ENCODE results near the gene USE1.
"Not testable (repeated sequence)": the region's sequence is repeated elsewhere in the genome, so short reads cannot be mapped to it uniquely, and the experiment has no call there.

The USE1 gene

DNA sequence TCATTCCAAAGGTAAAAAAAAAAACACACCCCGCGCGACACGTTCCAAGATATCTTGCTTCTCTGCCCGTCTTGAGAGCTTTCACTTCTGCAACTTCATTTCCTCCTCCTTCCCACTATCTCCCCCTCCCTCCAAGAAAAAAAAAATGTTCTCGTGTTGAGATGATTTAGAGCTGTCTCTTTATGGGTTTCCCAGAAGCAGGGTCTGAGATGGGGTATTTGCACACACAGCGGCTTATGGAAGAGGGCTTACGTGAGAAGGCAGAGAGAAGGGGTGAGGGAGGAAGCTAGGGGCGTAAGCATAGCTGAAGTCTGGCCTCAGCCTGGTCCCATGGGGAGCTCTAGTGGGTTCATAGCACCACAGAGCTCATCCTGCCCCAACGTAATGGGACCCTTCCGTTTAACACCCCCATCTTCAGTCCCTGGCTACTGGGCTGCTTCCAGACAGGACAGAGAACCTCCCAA, 31.3 kb upstream of the USE1 start:
- Histone ChIP-seq H3K23ac (ENCODE audit: low read length) (no peak overlapping the region), H3K79me2 (ENCODE audit: control insufficient read depth, insufficient read depth, low read length, poor library complexity) (no peaks in the 10 kb centered on the region), H3K4ac (ENCODE audit: low read depth, low read length) (no peak overlapping the region), H3K18ac (ENCODE audit: low read length) (no peak overlapping the region), H4K91ac (ENCODE audit: low read depth, low read length) (no peak overlapping the region), H3K9ac (ENCODE audit: low read length) (no peak overlapping the region), H4K12ac (ENCODE audit: low read depth, low read length) (no peak overlapping the region), H3K4me2 (ENCODE audit: low read length) (no peak overlapping the region), H3K36me3 (ENCODE audit: control insufficient read depth in 1 of 2, insufficient read depth in 2 of 2, low read length in 2 of 2) (peaks cover 55 to 68% of the 10 kb centered on the region in 2 experiments), H2AFZ (ENCODE audit: insufficient read depth, low read length, poor library complexity) (no peak overlapping the region), H4K8ac (ENCODE audit: low read depth, low read length) (no peak overlapping the region), H2BK5ac (ENCODE audit: low read depth, low read length, poor library complexity) (no peak overlapping the region), H2BK120ac (ENCODE audit: insufficient read depth, low read length, poor library complexity) (no peak overlapping the region), H3K79me1 (ENCODE audit: low read length) (no peaks in the 10 kb centered on the region), H2BK12ac (ENCODE audit: low read length) (no peak overlapping the region), H3K14ac (ENCODE audit: low read length) (no peak overlapping the region), H3K9me3 (ENCODE audit: insufficient read depth, low read depth, low read length) (no peaks in the 10 kb centered on the region), H2AK5ac (ENCODE audit: low read length) (no peak overlapping the region), H3K27me3 (ENCODE audit: insufficient read depth, low read length) (no peaks in the 10 kb centered on the region), H3K27ac (ENCODE audit: low read depth, low read length) (no peak overlapping the region), H3K4me3 (ENCODE audit: low read depth, low read length) (no peak overlapping the region), H3K4me1 (ENCODE audit: control insufficient read depth in 1 of 2, insufficient read depth in 2 of 2, low read length in 2 of 2) (no peaks in the 10 kb centered on the region)
- WGBS (ENCODE audit: extremely low coverage, insufficient coverage, insufficient read length) = no CpG with 5 or more reads among the region's 11 CpGs
- DNase-seq = no peak

DNA sequence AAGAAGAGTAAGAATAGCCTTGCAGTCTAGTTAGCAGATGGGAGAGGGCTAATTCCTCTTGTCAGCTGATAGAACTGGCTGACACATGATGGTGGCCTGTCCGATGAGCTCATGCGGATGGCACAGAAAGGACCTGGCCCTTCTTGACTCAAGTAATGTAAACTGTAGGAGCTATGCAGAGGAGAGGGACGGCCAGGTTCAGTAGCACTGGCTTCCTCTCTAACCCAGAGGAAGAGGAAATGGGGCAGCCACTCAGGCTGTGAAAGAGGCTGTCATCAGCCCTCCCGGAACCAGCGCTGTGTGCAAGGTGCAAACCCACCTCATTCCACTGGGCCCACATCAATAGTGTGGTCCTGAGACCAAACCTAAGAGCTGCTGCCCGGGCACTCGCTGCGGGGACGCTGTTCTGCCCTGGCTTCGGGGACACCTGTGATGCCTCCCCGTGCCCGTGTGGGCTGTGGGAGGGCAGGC, 30.8 kb upstream of the USE1 start:
- no peaks in the 10 kb centered on the region for H3K9me3 ChIP-seq (ENCODE audit: insufficient read depth, low read depth, low read length)
- H3K4me2 ChIP-seq (ENCODE audit: low read length) = no peak overlapping the region
- no peak overlapping the region for H2BK12ac ChIP-seq (ENCODE audit: low read length)
- no peak overlapping the region for H3K4ac ChIP-seq (ENCODE audit: low read depth, low read length)
- H3K79me1 ChIP-seq (ENCODE audit: low read length) = no peaks in the 10 kb centered on the region
- H3K14ac ChIP-seq (ENCODE audit: low read length) = no peak overlapping the region
- no peak overlapping the region for H3K23ac ChIP-seq (ENCODE audit: low read length)
- H2BK5ac ChIP-seq (ENCODE audit: low read depth, low read length, poor library complexity) = no peak overlapping the region
- H3K9ac ChIP-seq (ENCODE audit: low read length) = no peak overlapping the region
- no peaks in the 10 kb centered on the region for H3K4me1 ChIP-seq (ENCODE audit: control insufficient read depth in 1 of 2, insufficient read depth in 2 of 2, low read length in 2 of 2)
- peak in 1 of 2 donors; percentile 33 for DNase-seq
- no peak overlapping the region for H2AK5ac ChIP-seq (ENCODE audit: low read length)
- no peak overlapping the region for H4K91ac ChIP-seq (ENCODE audit: low read depth, low read length)
- no peak overlapping the region for H3K27ac ChIP-seq (ENCODE audit: low read depth, low read length)
- no peak overlapping the region for H2AFZ ChIP-seq (ENCODE audit: insufficient read depth, low read length, poor library complexity)
- H3K4me3 ChIP-seq (ENCODE audit: low read depth, low read length) = no peak overlapping the region
- H4K8ac ChIP-seq (ENCODE audit: low read depth, low read length) = no peak overlapping the region
- WGBS (ENCODE audit: extremely low coverage, insufficient coverage, insufficient read length) = no CpG with 5 or more reads among the region's 12 CpGs
- H2BK120ac ChIP-seq (ENCODE audit: insufficient read depth, low read length, poor library complexity) = no peak overlapping the region
- H4K12ac ChIP-seq (ENCODE audit: low read depth, low read length) = no peak overlapping the region
- H3K27me3 ChIP-seq (ENCODE audit: insufficient read depth, low read length) = no peaks in the 10 kb centered on the region
- no peaks in the 10 kb centered on the region for H3K79me2 ChIP-seq (ENCODE audit: control insufficient read depth, insufficient read depth, low read length, poor library complexity)
- no peak overlapping the region for H3K18ac ChIP-seq (ENCODE audit: low read length)
- H3K36me3 ChIP-seq (ENCODE audit: control insufficient read depth in 1 of 2, insufficient read depth in 2 of 2, low read length in 2 of 2) = peaks cover 58 to 70% of the 10 kb centered on the region in 2 experiments

DNA sequence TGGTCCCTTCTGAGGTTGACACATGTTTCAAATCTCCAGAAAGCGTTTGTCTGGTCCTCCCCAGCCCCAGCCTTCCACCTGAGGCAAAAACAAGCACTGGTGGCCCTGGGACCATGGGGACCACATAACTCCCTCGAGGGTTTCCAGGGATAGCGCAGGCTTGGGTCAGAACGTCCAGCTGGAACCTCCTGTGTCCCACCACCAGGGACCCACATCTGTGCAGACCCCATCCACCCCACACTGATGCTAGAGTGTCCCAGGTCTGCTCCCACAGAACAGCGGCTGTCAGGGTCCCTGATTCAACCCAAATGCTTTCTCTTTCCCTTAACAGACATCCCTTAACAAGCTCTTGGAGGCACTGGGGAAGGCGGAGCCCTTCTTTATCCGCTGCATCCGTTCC, 29.6 kb upstream of the USE1 start:
- Histone ChIP-seq H3K14ac (ENCODE audit: low read length) (no peak overlapping the region), H3K27me3 (ENCODE audit: insufficient read depth, low read length) (no peaks in the 10 kb centered on the region), H3K4me3 (ENCODE audit: low read depth, low read length) (no peak overlapping the region), H2AK5ac (ENCODE audit: low read length) (no peak overlapping the region), H3K18ac (ENCODE audit: low read length) (no peak overlapping the region), H4K12ac (ENCODE audit: low read depth, low read length) (no peak overlapping the region), H3K4me2 (ENCODE audit: low read length) (no peak overlapping the region), H4K8ac (ENCODE audit: low read depth, low read length) (no peak overlapping the region), H3K4ac (ENCODE audit: low read depth, low read length) (no peak overlapping the region), H3K4me1 (ENCODE audit: control insufficient read depth in 1 of 2, insufficient read depth in 2 of 2, low read length in 2 of 2) (no peaks in the 10 kb centered on the region), H3K27ac (ENCODE audit: low read depth, low read length) (no peak overlapping the region), H4K91ac (ENCODE audit: low read depth, low read length) (no peak overlapping the region), H2BK5ac (ENCODE audit: low read depth, low read length, poor library complexity) (no peak overlapping the region), H3K23ac (ENCODE audit: low read length) (no peak overlapping the region), H2AFZ (ENCODE audit: insufficient read depth, low read length, poor library complexity) (no peak overlapping the region), H2BK120ac (ENCODE audit: insufficient read depth, low read length, poor library complexity) (no peak overlapping the region), H3K79me1 (ENCODE audit: low read length) (no peaks in the 10 kb centered on the region), H3K79me2 (ENCODE audit: control insufficient read depth, insufficient read depth, low read length, poor library complexity) (no peaks in the 10 kb centered on the region), H3K9me3 (ENCODE audit: insufficient read depth, low read depth, low read length) (no peaks in the 10 kb centered on the region), H3K36me3 (ENCODE audit: control insufficient read depth in 1 of 2, insufficient read depth in 2 of 2, low read length in 2 of 2) (peaks cover 63 to 75% of the 10 kb centered on the region in 2 experiments), H3K9ac (ENCODE audit: low read length) (no peak overlapping the region), H2BK12ac (ENCODE audit: low read length) (no peak overlapping the region)
- DNase-seq = no peak
- WGBS (ENCODE audit: extremely low coverage, insufficient coverage, insufficient read length) = no CpG with 5 or more reads among the region's 8 CpGs

DNA sequence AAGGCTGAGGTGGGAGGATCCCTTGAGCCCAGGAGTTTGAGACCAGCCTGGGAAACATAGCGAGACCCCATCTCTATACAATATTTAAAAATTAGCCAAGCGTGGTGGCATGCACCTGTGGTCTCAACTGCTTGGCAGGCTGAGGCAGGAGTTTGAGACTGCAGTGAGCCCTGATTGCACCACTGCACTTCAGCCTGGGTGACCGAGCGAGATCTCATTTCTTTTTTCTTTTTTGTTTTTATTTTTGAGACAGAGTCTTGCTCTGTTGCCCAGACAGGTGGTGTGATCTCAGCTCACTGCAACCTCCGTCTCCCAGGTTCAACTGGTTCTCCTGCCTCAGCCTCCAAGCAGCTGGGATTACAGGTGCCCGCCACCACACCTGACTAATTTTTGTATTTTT, 23.4 kb upstream of the USE1 start:
- H3K27me3 ChIP-seq (ENCODE audit: insufficient read depth, low read length); H3K4me3 ChIP-seq (ENCODE audit: low read depth, low read length); H2AFZ ChIP-seq (ENCODE audit: insufficient read depth, low read length, poor library complexity); H3K4ac ChIP-seq (ENCODE audit: low read depth, low read length); H3K4me1 ChIP-seq (ENCODE audit: control insufficient read depth in 1 of 2, insufficient read depth in 2 of 2, low read length in 2 of 2); H3K18ac ChIP-seq (ENCODE audit: low read length); H3K9ac ChIP-seq (ENCODE audit: low read length); H3K23ac ChIP-seq (ENCODE audit: low read length); H2BK12ac ChIP-seq (ENCODE audit: low read length); DNase-seq; H2BK120ac ChIP-seq (ENCODE audit: insufficient read depth, low read length, poor library complexity); H3K4me2 ChIP-seq (ENCODE audit: low read length); H4K91ac ChIP-seq (ENCODE audit: low read depth, low read length); H3K79me1 ChIP-seq (ENCODE audit: low read length); H2AK5ac ChIP-seq (ENCODE audit: low read length); H3K79me2 ChIP-seq (ENCODE audit: control insufficient read depth, insufficient read depth, low read length, poor library complexity); H4K8ac ChIP-seq (ENCODE audit: low read depth, low read length); H2BK5ac ChIP-seq (ENCODE audit: low read depth, low read length, poor library complexity); H3K27ac ChIP-seq (ENCODE audit: low read depth, low read length); H3K9me3 ChIP-seq (ENCODE audit: insufficient read depth, low read depth, low read length); H4K12ac ChIP-seq (ENCODE audit: low read depth, low read length); H3K14ac ChIP-seq (ENCODE audit: low read length): not testable (repeated sequence)
- WGBS (ENCODE audit: extremely low coverage, insufficient coverage, insufficient read length) = no CpG with 5 or more reads among the region's 6 CpGs
- peaks cover 70 to 81% of the 10 kb centered on the region in 2 experiments for H3K36me3 ChIP-seq (ENCODE audit: control insufficient read depth in 1 of 2, insufficient read depth in 2 of 2, low read length in 2 of 2)

All from trophoblast cell (in vitro differentiated cells and primary cell).